ENCODE results near the gene MED1.
"Not testable (repeated sequence)": the region's sequence is repeated elsewhere in the genome, so short reads cannot be mapped to it uniquely, and the experiment has no call there.

MED1 gene

GRCh38 chr17:39450847-39451581, at the start of gene MED1:
MED1 (minus strand) TSS chr17:39451263; CDS start chr17:39451062, 201 bp downstream.
- DNase-seq, result peak; percentile 97

- not testable (repeated sequence) for DNase-seq
Observed at GRCh38 chr17:39496921-39497320, 45.9 kb upstream of the MED1 start.

- no peak for DNase-seq
Observed at GRCh38 chr17:39487946-39488345, 36.9 kb upstream of the MED1 start.

- DNase-seq, result not testable (repeated sequence)
Observed at GRCh38 chr17:39487490-39487889, 36.4 kb upstream of the MED1 start.

GRCh38 chr17:39486242-39486641, 35.2 kb upstream of the MED1 start:
- DNase-seq, result no peak

- DNase-seq, result no peak
Observed at GRCh38 chr17:39485555-39485954, 34.5 kb upstream of the MED1 start.

- DNase-seq, result no peak
Observed at GRCh38 chr17:39484178-39484577, 33.1 kb upstream of the MED1 start.

GRCh38 chr17:39483506-39483905, 32.4 kb upstream of the MED1 start:
- no peak for DNase-seq

- not testable (repeated sequence) for DNase-seq
Observed at GRCh38 chr17:39479631-39480030, 28.6 kb upstream of the MED1 start.

GRCh38 chr17:39473310-39473709, 22.2 kb upstream of the MED1 start:
- no peak for DNase-seq

- DNase-seq, result not testable (repeated sequence)
Observed at GRCh38 chr17:39468610-39469009, 17.5 kb upstream of the MED1 start.

- DNase-seq, result not testable (repeated sequence)
Observed at GRCh38 chr17:39464639-39465181, 13.6 kb upstream of the MED1 start.

GRCh38 chr17:39462631-39463375, 11.7 kb upstream of the MED1 start:
- DNase-seq, result no peak

- no peak for DNase-seq
Observed at GRCh38 chr17:39461926-39462569, 11.0 kb upstream of the MED1 start.

GRCh38 chr17:39461113-39461925, 10.3 kb upstream of the MED1 start, which contains the start of gene CDK12:
CDK12 (plus strand) TSS chr17:39461486; CDS start chr17:39462072, 586 bp downstream.
- DNase-seq, result peak; percentile 99

- no peak for DNase-seq
Observed at GRCh38 chr17:39455919-39456318, 4.9 kb upstream of the MED1 start.

- no peak for DNase-seq
Observed at GRCh38 chr17:39450051-39450450, 1.0 kb downstream of the MED1 start.

GRCh38 chr17:39447561-39447960, 3.5 kb downstream of the MED1 start:
- no peak for DNase-seq

GRCh38 chr17:39443326-39443725, 7.7 kb downstream of the MED1 start:
- DNase-seq, result no peak

GRCh38 chr17:39439868-39440267, 11.2 kb downstream of the MED1 start:
- not testable (repeated sequence) for DNase-seq

GRCh38 chr17:39429600-39429999, 21.5 kb downstream of the MED1 start:
- no peak for DNase-seq

GRCh38 chr17:39416141-39416540, 34.9 kb downstream of the MED1 start:
- DNase-seq, result no peak
